Occipital lobe (tissue), 2 donors: ENCODE data around the gene TBC1D14. TPM values are rescaled to one million over a fixed set of nuclear protein-coding genes. Genes with fewer than 3 reads are reported as not detected.
"Not testable (repeated sequence)": the region's sequence is repeated elsewhere in the genome, so short reads cannot be mapped to it uniquely, and the experiment has no call there.

Source experiments
- DNase-seq: peaks from one replicate; lab custom pipeline; 2025; lab: John Stamatoyannopoulos, UW
- total RNA-seq: library from RNA; depleted of rRNA; stranded (reverse); fragments of >200 nt; gene quantifications from one replicate; pipeline ENCODE4 v1.2.3, GENCODE V29; 2014

TBC1D14 gene
- total RNA-seq, 1 donor from 2014 or later: 213 TPM

- no peak for DNase-seq
Observed at GRCh38 chr4:6889736-6890324, 19.8 kb upstream of the TBC1D14 start.

- DNase-seq: no peak
Observed at GRCh38 chr4:6890358-6890757, 19.3 kb upstream of the TBC1D14 start.

DNA sequence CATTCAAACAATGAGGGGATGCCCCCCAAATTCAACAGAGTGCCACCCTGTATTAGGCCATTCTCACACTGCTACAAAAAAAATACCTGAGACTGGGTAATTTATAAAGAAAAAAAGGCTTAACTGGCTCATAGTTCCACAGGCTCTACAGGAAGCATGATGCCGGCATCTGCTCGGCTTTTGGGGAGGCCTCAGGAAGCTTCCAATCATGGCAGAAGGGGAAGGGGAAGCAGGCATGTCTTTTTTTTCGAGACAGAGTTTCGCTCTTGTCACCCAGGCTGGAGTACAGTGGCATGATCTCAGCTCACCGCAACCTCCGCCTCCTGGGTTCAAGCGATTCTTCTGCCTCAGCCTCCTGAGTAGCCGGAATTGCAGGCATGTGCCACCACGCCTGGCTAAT lies 18.7 kb upstream of the TBC1D14 start:
- not testable (repeated sequence) for DNase-seq

- no peak for DNase-seq
Observed at GRCh38 chr4:6891436-6892170, 18.0 kb upstream of the TBC1D14 start.

DNA sequence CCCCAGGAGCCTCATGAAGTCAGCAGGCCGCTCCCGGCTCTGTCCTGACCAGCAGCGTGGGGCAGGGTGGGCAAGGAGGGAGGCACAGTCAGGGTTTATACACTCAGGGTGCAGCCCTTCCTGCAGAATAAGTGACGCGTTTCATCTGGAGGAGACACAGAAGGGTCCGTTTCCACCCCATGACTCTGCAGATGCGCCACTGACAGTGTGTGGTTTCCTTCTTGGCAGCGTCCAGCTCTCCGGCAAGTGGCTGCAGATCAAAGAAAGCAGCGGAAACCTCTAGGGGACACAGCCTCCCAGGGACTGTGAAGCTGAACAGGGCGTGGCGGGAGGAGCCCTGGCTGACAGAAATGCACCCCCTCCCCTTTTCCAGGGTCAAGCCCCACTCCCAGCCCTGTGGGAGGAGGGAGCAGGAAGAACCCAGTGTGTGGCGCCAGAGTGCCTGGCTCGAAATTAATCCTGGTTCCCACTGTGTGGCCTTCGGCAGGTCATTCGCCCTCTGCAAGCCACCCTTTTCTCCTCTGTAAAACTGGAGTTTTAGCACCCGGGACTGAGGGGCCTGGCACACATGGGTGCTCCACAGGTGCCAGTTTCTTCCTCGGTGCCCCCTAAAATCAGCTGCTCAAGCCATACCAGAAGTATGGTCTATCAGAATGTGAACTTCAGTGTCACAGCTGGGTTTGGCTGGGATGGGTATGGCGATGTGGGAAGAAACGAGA lies 17.3 kb upstream of the TBC1D14 start:
- DNase-seq: no peak

DNA sequence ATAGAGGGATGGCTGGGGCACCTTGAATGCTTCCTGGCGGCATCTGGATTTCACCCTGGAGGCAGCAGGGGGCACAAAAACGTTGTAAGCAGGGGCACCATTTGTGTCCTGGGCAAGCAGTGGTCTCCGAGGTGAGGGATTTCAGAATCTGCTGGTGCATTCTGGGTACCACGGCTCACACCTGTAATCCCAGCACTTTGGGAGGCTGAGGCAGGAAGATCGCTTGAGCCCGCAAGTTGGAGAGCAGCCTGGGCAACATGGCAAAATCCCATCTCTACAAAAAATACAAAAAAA lies 16.8 kb upstream of the TBC1D14 start:
- DNase-seq: no peak

DNA sequence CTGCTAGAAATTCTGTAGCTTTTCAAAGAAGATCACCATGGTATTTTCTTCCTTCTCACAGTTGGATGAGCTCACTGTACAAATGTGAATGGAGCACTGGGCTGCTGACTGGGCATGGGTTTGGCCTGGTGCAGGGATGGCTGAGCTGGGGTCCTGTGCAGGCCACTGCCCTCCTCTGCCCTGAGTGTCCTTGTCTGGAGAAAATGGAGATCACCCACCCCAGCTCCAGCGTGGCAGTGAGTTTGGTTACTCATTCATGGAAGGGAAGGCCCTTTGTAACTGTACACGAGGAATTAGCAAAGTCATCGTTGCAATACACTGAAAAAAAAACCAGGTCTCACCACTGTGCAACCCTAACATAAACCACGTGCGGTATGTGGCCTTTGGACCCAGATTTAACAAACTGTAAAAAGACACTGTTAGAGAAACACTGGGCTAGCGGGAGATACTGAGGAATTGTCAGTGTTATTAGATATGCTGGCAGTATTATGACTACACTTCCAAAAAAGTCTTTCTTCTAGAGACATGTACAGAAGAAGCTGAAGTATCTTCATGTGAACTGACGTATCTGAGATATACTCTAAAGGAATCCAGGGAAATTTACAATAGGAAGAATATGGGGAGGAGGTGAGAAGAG lies 16.1 kb upstream of the TBC1D14 start:
- no peak for DNase-seq

- no peak for DNase-seq
Observed at GRCh38 chr4:6894086-6894478, 15.5 kb upstream of the TBC1D14 start.

GRCh38 chr4:6894528-6895498 lies 14.8 kb upstream of the TBC1D14 start:
- no peak for DNase-seq

- DNase-seq: no peak
Observed at GRCh38 chr4:6896035-6896434, 13.6 kb upstream of the TBC1D14 start.

GRCh38 chr4:6898763-6899162 lies 10.9 kb upstream of the TBC1D14 start:
- no peak for DNase-seq

GRCh38 chr4:6900181-6900812 lies 9.3 kb upstream of the TBC1D14 start:
- no peak for DNase-seq

DNA sequence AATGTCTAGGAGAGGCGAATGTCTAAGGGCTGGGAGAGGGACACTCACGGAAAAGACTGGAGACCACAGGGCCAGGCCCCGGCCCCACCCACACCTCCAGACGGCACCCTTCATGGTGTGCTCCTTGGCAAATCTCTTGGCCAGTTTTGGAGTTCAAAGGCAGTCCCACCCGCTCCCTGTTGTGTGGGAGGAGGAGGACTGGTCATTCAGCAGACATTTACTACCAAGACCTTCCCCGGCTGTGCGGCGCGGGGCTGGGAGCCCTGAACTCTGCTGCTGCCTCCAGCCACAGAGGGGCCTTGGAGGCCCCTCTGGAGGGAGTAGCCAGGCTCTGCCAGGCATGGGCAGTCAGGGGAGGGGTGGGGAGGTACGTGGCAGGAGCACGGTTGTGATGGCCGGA lies 8.7 kb upstream of the TBC1D14 start:
- DNase-seq: no peak

- DNase-seq: no peak
Observed at GRCh38 chr4:6901669-6902317, 7.8 kb upstream of the TBC1D14 start.

DNA sequence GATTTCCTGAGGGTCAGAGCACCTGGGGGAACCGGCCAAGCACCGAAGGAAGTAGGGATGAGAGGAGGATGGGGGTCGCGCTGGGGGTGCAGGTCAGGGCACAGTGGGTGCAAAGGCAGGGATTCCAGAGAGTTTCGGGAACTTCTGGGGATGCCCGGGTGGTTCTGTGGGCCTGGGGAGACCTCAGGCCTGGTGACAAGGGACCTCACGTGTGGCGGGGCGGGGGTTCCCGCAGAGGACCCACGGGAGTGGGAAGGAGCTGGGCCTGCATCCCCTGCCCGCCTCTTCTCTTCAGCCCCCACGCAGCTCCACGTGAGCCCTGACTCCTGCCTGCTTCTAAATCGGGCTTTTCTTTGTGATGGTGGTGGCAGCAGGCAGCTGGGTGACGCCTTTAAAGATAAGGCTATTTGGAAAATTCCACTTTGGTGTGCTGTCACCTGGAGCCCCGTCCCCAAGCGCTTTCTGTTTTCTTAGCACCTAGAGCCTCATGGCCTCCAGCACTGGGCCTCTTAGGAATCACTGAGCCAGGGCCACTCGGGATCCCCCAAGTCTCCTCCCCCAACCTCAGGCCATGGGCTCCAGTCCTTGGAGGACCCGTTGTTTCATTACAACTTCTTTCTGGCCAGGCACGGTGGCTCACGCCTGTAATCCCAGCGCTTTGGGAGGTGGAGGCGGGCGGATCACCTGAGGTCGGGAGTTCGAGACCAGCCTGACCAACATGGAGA lies 7.1 kb upstream of the TBC1D14 start:
- DNase-seq: no peak

GRCh38 chr4:6905516-6906445 lies 3.8 kb upstream of the TBC1D14 start:
- no peak for DNase-seq

- not testable (repeated sequence) for DNase-seq
Observed at GRCh38 chr4:6906486-6906885, 3.1 kb upstream of the TBC1D14 start.

- no peak for DNase-seq
Observed at GRCh38 chr4:6907658-6908191, 1.9 kb upstream of the TBC1D14 start.
